ENCODE data around the gene KNSTRN.

DNA sequence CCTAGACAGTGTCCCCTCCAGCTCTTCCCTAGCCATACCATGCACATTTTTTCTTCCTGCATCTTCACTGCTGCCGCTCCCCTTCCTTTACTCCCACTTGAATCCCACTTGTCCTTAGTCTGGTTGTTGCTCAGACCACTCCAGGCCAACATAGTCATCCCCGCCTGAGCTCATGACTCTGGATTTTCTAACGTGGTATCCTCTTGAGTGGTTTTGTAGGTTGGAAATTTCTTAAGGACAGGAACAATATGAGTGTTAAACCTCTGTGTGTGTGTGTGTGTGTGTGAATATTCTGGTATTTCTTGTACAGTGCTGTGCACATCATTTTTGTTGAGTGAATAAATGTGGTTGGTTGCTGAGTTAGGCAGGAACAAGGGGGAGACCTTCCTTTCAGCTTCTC is 61.3 kb downstream of the KNSTRN start:
- TF ChIP-seq, protein P1, sequence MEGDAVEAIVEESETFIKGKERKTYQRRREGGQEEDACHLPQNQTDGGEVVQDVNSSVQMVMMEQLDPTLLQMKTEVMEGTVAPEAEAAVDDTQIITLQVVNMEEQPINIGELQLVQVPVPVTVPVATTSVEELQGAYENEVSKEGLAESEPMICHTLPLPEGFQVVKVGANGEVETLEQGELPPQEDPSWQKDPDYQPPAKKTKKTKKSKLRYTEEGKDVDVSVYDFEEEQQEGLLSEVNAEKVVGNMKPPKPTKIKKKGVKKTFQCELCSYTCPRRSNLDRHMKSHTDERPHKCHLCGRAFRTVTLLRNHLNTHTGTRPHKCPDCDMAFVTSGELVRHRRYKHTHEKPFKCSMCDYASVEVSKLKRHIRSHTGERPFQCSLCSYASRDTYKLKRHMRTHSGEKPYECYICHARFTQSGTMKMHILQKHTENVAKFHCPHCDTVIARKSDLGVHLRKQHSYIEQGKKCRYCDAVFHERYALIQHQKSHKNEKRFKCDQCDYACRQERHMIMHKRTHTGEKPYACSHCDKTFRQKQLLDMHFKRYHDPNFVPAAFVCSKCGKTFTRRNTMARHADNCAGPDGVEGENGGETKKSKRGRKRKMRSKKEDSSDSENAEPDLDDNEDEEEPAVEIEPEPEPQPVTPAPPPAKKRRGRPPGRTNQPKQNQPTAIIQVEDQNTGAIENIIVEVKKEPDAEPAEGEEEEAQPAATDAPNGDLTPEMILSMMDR (IDR thresholded peaks at IDR 0.05 in 8 of 11, conservative IDR thresholded peaks at IDR 0.05 in 3 of 11), result no peak
- no peak for TF ChIP-seq POLR2A (IDR thresholded peaks at IDR 0.05)

Measured in spleen (tissue), 7 donors.